Stimulated activated CD8-positive, alpha-beta memory T cell treated with anti-CD3 and anti-CD28 coated beads, Interleukin-4, amount 100 ng/mL, for 48 hours (primary cell): ENCODE results near the gene RNF126.
"Not testable (repeated sequence)": the region's sequence is repeated elsewhere in the genome, so short reads cannot be mapped to it uniquely, and the experiment has no call there.

Source experiments
- DNase-seq: peaks from one replicate; pipeline ENCODE4 v3.0.0-alpha.2; 2020

RNF126 gene

GRCh38 chr19:685454-685931, 22.5 kb upstream of the RNF126 start:
- DNase-seq, result no peak

DNA sequence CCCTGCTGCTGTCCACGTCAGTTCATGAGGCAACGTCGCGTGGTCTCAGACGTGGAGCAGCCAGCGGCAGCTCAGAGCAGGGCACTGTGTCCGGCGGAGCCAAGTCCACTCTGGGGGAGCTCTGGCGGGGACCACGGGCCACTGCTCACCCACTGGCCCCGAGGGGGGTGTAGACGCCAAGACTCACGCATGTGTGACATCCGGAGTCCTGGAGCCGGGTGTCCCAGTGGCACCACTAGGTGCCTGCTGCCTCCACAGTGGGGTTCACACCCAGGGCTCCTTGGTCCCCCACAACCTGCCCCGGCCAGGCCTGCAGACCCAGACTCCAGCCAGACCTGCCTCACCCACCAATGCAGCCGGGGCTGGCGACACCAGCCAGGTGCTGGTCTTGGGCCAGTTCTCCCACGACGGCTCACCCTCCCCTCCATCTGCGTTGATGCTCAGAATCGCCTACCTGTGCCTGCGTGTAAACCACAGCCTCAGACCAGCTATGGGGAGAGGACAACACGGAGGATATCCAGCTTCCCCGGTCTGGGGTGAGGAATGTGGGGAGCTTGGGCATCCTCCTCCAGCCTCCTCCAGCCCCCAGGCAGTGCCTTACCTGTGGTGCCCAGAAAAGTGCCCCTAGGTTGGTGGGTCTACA, 19.8 kb upstream of the RNF126 start:
- DNase-seq, result no peak

DNA sequence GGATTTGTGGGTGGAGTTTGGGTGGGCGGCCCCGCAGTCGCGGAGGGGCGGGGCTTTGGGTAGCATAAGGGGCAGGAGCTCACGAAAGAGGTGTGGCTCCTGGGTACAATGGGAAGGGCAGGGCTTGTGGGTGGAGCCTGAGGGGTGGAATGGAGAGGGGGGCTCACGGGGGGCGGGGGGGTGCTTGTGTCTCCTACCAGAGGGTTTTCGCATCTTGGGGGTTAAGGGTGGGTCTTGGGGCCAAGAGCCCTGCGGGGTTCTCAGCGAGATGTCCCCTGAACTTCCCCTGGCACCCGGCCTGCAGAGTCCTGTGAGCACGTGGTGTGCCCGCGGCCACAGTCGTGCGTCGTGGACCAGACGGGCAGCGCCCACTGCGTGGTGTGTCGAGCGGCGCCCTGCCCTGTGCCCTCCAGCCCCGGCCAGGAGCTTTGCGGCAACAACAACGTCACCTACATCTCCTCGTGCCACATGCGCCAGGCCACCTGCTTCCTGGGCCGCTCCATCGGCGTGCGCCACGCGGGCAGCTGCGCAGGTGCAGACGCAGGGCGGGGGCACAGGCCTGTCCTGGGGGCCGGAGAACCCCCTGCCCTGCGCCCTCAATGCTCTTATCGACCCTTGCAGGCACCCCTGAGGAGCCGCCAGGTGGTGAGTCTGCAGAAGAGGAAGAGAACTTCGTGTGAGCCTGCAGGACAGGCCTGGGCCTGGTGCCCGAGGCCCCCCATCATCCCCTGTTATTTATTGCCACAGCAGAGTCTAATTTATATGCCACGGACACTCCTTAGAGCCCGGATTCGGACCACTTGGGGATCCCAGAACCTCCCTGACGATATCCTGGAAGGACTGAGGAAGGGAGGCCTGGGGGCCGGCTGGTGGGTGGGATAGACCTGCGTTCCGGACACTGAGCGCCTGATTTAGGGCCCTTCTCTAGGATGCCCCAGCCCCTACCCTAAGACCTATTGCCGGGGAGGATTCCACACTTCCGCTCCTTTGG, 18.3 kb upstream of the RNF126 start:
- no peak for DNase-seq

DNA sequence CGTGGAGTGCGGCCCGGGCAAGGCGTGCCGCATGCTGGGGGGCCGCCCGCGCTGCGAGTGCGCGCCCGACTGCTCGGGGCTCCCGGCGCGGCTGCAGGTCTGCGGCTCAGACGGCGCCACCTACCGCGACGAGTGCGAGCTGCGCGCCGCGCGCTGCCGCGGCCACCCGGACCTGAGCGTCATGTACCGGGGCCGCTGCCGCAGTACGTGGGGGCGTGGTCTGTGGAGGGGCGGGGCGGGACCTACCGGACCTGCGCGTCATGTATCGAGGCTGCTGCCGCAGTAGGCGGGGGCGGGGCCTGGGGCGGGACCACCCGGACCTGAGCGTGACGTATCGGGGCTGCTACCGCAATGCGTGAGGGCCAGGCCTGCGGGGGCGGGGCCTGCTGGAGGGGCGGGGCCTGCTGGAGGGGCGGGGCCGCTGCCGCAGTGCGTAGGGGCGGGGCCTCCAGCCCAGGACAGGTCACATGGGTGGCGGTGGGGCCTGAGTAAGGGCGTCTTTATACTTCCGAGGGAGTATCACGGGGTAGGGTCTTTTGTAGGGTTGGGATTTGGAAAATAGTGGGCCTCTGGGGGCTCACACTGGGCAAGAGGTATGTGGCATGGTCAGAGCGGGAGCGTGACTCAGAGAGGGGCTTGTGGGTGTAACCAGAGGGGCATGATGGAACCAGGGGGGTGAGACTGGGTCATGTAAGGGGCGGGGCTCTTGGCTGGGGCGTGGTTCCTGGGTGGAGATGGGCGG, 17.4 kb upstream of the RNF126 start:
- DNase-seq, result peak; percentile 99

- DNase-seq, result peak; percentile 58
Observed at GRCh38 chr19:679418-680286, 16.6 kb upstream of the RNF126 start.

DNA sequence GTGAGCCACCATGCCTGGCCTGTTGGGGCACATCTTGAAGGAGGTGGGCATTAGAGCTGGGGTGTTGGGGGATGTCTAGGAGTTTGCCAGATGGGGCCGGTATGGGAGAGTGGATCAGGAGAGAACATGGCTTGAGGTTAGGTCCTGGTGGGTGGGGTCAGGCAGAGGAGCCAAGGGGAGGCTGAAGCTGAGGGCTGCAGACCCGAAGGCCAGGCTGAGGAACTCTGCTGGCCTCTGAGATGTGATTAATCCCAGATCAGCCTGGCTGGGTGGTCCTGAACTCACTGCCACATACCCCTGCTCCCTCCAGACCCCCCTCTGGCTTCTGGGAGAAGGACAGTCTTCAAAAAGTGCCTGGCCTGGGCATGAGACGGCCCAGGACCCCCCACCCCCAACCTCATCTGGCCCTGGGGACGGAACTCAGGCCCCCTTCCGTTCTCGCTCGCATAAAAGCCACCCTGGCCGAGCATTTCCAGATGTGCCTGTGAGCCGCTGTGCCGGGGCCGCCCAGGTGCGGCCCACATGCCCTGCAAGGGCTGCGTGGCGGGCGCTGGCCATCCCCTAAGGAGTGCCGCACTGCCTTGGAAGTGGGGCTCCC, 15.9 kb upstream of the RNF126 start:
- no peak for DNase-seq

GRCh38 chr19:677601-678436, 14.8 kb upstream of the RNF126 start:
- DNase-seq, result no peak

DNA sequence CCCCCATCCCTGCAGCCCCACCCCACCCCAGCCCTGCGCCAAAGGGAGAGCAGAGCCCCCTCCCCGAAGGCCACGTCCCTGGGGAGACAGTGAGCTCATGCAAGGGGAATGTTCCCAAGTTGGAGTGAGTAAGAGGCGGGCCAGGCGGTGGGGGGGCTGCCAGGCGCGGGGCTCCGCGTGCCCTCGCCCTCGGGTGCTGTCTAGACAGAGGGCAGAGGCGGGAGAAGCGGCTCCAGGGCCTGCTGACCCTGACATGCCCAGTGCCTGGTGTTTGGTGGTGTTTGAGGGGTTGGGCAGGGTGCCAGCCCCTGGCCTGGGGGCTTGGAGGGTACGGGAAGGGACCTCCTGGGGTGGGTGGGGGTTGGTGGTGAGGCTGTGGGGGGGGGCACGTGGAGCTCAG, 14.2 kb upstream of the RNF126 start:
- DNase-seq, result no peak

DNA sequence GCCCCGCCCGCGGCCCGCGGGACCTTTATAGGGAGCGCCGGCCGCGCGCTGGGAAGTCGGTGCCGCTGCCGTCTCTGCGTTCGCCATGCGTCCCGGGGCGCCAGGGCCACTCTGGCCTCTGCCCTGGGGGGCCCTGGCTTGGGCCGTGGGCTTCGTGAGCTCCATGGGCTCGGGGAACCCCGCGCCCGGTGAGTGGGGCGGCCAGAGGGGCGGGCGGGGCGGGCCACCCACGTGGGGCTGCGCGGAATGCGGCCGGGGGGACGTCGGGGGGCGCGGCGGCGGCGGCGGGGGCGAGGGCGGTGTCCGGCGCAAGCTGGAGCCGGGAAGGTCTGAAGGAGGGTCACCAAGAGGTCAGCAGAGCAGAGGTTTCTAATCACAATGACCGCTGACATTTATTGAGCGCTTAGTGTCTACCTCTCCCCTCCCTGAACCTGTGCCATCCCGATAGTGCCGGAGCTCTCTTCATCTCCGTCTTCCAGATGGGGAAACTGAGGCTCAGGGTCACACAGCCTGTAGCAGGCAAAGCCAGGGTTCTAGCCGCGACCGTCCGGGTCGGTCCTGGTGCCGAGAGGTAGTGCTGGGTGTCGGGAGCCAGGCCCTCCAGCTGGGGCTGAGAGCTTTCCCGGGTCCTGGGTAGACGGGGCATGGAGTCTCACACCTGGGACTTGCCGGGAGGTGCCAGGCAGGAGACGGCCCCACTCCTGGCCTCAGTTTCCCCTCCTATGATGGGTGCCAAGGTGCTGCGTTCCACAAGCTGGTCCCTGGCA, 13.5 kb upstream of the RNF126 start, which contains the start of gene FSTL3:
TSS of gene FSTL3 (plus strand) at position 54 of the 767 bp plus-strand sequence. CDS start at position 86, 32 bp downstream.
- no peak for DNase-seq

- DNase-seq, result no peak
Observed at GRCh38 chr19:676007-676338, 13.0 kb upstream of the RNF126 start.

GRCh38 chr19:674282-675151, 11.5 kb upstream of the RNF126 start:
- no peak for DNase-seq

DNA sequence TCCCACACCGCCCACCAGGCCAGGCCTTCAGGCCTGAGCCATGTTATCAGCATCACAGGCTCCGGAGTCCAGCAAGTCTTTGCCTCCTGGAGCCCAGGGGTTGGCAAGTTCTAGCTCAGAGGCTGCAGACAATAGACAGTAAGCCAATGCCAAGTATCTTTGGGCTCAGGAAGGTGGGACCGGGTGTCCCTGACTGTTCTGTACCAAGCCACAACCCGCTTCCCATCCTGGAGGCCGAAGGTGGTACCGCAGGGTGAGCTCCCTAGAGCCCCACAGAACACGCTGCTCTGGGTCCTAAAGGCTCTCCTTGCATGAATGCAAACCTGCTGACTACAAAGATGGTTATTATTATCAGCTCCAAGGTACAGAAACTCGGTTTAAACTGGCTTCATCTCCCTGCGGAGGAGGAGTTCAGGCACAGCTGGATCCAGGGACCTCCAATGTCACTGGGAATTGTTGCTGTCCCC, 7.6 kb upstream of the RNF126 start:
- no peak for DNase-seq

DNA sequence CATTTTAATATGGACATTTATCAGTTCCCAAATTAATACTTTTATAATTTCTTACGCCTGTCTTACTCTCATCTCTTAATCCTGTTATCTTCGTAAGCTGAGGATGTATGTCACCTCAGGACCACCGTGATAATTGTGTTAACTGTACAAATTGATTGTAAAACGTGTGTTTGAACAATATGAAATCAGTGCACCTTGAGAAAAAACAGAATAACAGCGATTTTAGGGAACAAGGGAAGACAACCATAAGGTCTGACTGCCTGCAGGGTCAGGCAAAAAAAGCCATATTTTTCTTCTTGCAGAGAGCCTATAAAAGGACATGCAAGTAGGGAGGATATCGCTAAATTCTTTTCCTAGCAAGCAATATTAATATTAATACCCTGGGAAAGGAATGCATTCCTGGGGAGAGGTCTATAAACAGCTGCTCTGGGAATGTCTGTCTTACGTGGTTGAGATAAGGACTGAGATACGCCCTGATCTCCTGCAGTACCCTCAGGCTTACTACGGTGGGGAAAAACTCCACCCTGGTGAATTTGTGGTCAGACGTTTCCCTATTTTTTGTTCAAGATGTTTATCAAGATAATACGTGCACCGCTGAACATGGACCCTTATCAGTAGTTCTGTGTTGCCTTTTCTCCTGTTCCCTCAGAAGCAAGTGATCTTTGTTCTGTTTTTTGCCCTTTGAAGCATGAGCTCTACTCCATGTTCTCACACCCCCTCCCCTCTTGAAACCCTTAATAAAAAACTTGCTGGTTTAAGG, 5.8 kb upstream of the RNF126 start:
- not testable (repeated sequence) for DNase-seq

DNA sequence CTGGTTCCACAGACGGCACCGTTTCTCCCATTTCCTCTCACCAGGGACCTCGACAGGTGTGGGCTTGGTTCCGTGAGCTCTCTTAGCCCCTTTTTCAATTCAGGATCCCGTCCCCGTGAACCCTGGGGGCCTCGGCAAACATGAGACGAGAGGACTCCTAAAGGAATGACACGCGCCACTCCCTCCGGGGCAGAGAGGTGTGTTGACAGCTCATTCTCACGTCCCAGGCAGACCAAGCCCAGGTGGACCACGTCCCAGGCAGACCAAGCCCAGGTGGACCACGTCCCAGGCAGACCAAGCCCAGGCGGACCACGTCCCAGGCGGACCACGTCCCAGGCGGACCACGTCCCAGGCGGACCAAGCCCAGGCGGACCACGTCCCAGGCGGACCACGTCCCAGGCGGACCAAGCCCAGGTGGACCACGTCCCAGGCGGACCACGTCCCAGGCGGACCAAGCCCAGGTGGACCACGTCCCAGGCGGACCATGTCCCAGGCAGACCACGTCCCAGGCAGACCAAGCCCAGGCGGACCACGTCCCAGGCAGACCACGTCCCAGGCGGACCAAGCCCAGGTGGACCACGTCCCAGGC, 4.1 kb upstream of the RNF126 start:
- not testable (repeated sequence) for DNase-seq

- peak; percentile 92 for DNase-seq
Observed at GRCh38 chr19:664913-665443, 2.0 kb upstream of the RNF126 start.

DNA sequence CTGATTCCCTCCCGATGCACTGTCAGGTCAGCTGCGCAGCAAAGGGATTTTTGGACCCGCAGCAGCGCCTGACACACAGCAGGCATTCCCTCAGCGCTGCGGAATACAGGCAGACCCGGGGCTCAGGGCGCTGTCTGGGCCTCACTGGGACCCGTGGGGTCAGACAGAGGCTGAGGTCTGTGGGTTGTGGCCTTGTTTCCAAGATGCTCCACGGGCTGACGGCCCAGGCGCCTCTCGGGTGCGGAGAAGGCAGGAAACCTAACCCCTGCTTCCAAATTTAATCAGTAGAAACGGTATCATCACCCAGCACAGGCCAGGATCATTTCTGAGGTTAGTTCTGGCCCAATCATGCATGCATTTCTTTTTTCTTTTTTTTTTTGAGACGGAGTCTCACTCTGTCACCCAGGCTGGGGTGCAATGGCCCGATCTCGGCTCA, 686 bp upstream of the RNF126 start:
- no peak for DNase-seq

- DNase-seq, result peak; percentile 82
Observed at GRCh38 chr19:662207-662961, 630 bp downstream of the RNF126 start.
